Hepatocyte (in vitro differentiated cells): Measurements from ENCODE around the gene CENPU. TPM values are rescaled to one million over a fixed set of nuclear protein-coding genes. Genes with fewer than 3 reads are reported as not detected.
A peak's percentile ranks its signal among the peaks of the same experiment; 100 is the strongest.

ENCODE experiments used
- DNase-seq: peaks from one replicate; pipeline ENCODE4 v3.0.0-alpha.2; 2016; ENCODE audit warnings: low spot score
- H2AFZ ChIP-seq: fragments of 200-600 bp; sonication (generic); 2 replicates; pipeline ENCODE4 v1.6.0; 2016; ENCODE audit warnings: antibody characterized with exemption, mild to moderate bottlenecking
- H3K27ac ChIP-seq: fragments of 200-600 bp; sonication (generic); 2 replicates; pipeline ENCODE4 v1.5.1; 2016; ENCODE audit warnings: mild to moderate bottlenecking
- H3K27me3 ChIP-seq: fragments of 200-600 bp; sonication (generic); 2 replicates; pipeline ENCODE4 v1.6.1; 2016
- H3K36me3 ChIP-seq: fragments of 200-600 bp; sonication (generic); replicated peaks from 2 replicates; pipeline ENCODE4 v1.5.1; 2016; ENCODE audit warnings: low read depth; ENCODE audit not compliant: insufficient read depth
- H3K4me1 ChIP-seq: fragments of 200-600 bp; sonication (generic); 2 replicates; pipeline ENCODE4 v1.5.1; 2016; ENCODE audit warnings: mild to moderate bottlenecking, moderate library complexity; ENCODE audit not compliant: insufficient read depth
- H3K4me2 ChIP-seq: fragments of 200-600 bp; sonication (generic); 2 replicates; pipeline ENCODE4 v1.6.0; 2016
- H3K4me3 ChIP-seq: fragments of 200-600 bp; sonication (generic); 2 replicates; pipeline ENCODE4 v1.5.1; 2016; ENCODE audit warnings: mild to moderate bottlenecking
- H3K79me2 ChIP-seq: fragments of 200-600 bp; sonication (generic); 2 replicates; pipeline ENCODE4 v1.6.0; 2017; ENCODE audit warnings: mild to moderate bottlenecking
- H3K9me2 ChIP-seq: fragments of 200-600 bp; sonication (generic); replicated peaks from 2 replicates; pipeline ENCODE4 v1.6.0; 2017; ENCODE audit warnings: mild to moderate bottlenecking; ENCODE audit not compliant: insufficient read depth
- H3K9me3 ChIP-seq: fragments of 200-600 bp; sonication (generic); 2 replicates; pipeline ENCODE4 v1.5.1; 2016; ENCODE audit warnings: low read depth, mild to moderate bottlenecking
- H4K20me1 ChIP-seq: fragments of 200-600 bp; sonication (generic); 2 replicates; pipeline ENCODE4 v1.6.0; 2016; ENCODE audit warnings: mild to moderate bottlenecking; ENCODE audit not compliant: insufficient read depth, poor library complexity, severe bottlenecking
- CTCF ChIP-seq: fragments of 200-600 bp; sonication (generic); IDR thresholded peaks from 2 replicates; pipeline ENCODE4 v1.5.1; 2016; ENCODE audit warnings: antibody characterized with exemption, mild to moderate bottlenecking; ENCODE audit not compliant: poor library complexity
- EZH2 ChIP-seq: fragments of 200-600 bp; sonication (generic); IDR thresholded peaks from 2 replicates; pipeline ENCODE4 v1.6.1; 2016; ENCODE audit warnings: antibody characterized with exemption, mild to moderate bottlenecking, borderline replicate concordance
- EZH2phosphoT487 ChIP-seq: fragments of 200-600 bp; sonication (generic); IDR thresholded peaks from one replicate; pipeline ENCODE4 v1.6.1; 2018; ENCODE audit warnings: antibody characterized with exemption, mild to moderate bottlenecking, low read depth, moderate library complexity; ENCODE audit not compliant: unreplicated experiment, severe bottlenecking
- WGBS: methylation state at CpG from one replicate; pipeline ENCODE4 v1.1.6; 2016; ENCODE audit warnings: low lambda C conversion rate; ENCODE audit errors: missing lambda C conversion rate; 5-methylcytosine and 5-hydroxymethylcytosine counted together
- polyA plus RNA-seq: library from polyadenylated mRNA; unstranded; fragments of >200 nt; fragmentation: Nextera tagmentation; extraction: Ambion mirVana; gene quantifications from 2 replicates; pipeline ENCODE4 v1.2.1, GENCODE V29; 2016
- total RNA-seq: library from RNA; depleted of rRNA; stranded (reverse); fragments of >200 nt; gene quantifications from 2 replicates; pipeline ENCODE4 v1.2.3, GENCODE V29; 2014

The CENPU gene
- total and polyA plus RNA-seq, 2 experiments from 2014 or later: 7.8 to 10.0 TPM

GRCh38 chr4:184765473-184766340 is 31.8 kb upstream of the CENPU start:
- H4K20me1 ChIP-seq: no peaks in the 10 kb centered on the region
- H3K4me3 ChIP-seq: no peak overlapping the region
- no peaks in the 10 kb centered on the region for H3K4me1 ChIP-seq
- WGBS: 86% methylated on average over 21 of the region's 21 CpGs
- no peaks in the 10 kb centered on the region for H3K36me3 ChIP-seq
- H3K27me3 ChIP-seq: no peaks in the 10 kb centered on the region
- H3K79me2 ChIP-seq: no peaks in the 10 kb centered on the region
- TF ChIP-seq EZH2 (no peak), EZH2phosphoT487 (no peak), CTCF (no peak)
- no peak overlapping the region for H3K4me2 ChIP-seq
- no peaks in the 10 kb centered on the region for H3K9me2 ChIP-seq
- no peak overlapping the region for H2AFZ ChIP-seq
- H3K9me3 ChIP-seq: no peaks in the 10 kb centered on the region
- DNase-seq: no peak
- no peak overlapping the region for H3K27ac ChIP-seq

- WGBS: 97% methylated on average over 4 of the region's 4 CpGs
- H3K4me3 ChIP-seq: no peak overlapping the region
- H3K4me2 ChIP-seq: no peak overlapping the region
- no peak overlapping the region for H2AFZ ChIP-seq
- H4K20me1 ChIP-seq: no peaks in the 10 kb centered on the region
- no peaks in the 10 kb centered on the region for H3K36me3 ChIP-seq
- no peak overlapping the region for H3K27ac ChIP-seq
- H3K9me2 ChIP-seq: no peaks in the 10 kb centered on the region
- H3K27me3 ChIP-seq: no peaks in the 10 kb centered on the region
- H3K9me3 ChIP-seq: no peaks in the 10 kb centered on the region
- TF ChIP-seq EZH2 (no peak), CTCF (no peak), EZH2phosphoT487 (no peak)
- DNase-seq: no peak
- no peaks in the 10 kb centered on the region for H3K79me2 ChIP-seq
- no peaks in the 10 kb centered on the region for H3K4me1 ChIP-seq
Measured at GRCh38 chr4:184764601-184765000, 30.7 kb upstream of the CENPU start.

GRCh38 chr4:184763150-184763780 is 29.4 kb upstream of the CENPU start:
- Histone ChIP-seq H3K4me3 (no peak overlapping the region), H3K79me2 (no peaks in the 10 kb centered on the region), H3K9me3 (no peaks in the 10 kb centered on the region), H3K4me2 (no peak overlapping the region), H3K27ac (peak overlapping the region; percentile 7), H3K9me2 (no peaks in the 10 kb centered on the region), H2AFZ (no peak overlapping the region), H3K4me1 (no peaks in the 10 kb centered on the region), H3K27me3 (no peaks in the 10 kb centered on the region), H4K20me1 (no peaks in the 10 kb centered on the region), H3K36me3 (no peaks in the 10 kb centered on the region)
- TF ChIP-seq EZH2 (no peak), EZH2phosphoT487 (no peak), CTCF (no peak)
- peak; percentile 47 for DNase-seq
- WGBS: 86% methylated on average over 14 of the region's 14 CpGs
